ENCODE results near the gene STAC.

STAC gene

GRCh38 chr3:36380221-36381031 lies at the start of gene STAC:
TSS of gene STAC (plus strand) at chr3:36380504. CDS start at chr3:36380644, 140 bp downstream.
- no peak for DNase-seq (ENCODE audit: low read depth, low spot score)

- no peak for DNase-seq (ENCODE audit: low read depth, low spot score)
Observed at GRCh38 chr3:36332139-36332538, 48.2 kb upstream of the STAC start.

- DNase-seq (ENCODE audit: low read depth, low spot score), result no peak
Observed at GRCh38 chr3:36362216-36362615, 18.1 kb upstream of the STAC start.

- no peak for DNase-seq (ENCODE audit: low read depth, low spot score)
Observed at GRCh38 chr3:36362973-36363372, 17.3 kb upstream of the STAC start.

- DNase-seq (ENCODE audit: low read depth, low spot score), result no peak
Observed at GRCh38 chr3:36364260-36364659, 16.0 kb upstream of the STAC start.

- no peak for DNase-seq (ENCODE audit: low read depth, low spot score)
Observed at GRCh38 chr3:36365829-36366228, 14.5 kb upstream of the STAC start.

GRCh38 chr3:36366308-36366707 lies 14.0 kb upstream of the STAC start:
- DNase-seq (ENCODE audit: low read depth, low spot score), result no peak

GRCh38 chr3:36367912-36368573 lies 12.3 kb upstream of the STAC start:
- no peak for DNase-seq (ENCODE audit: low read depth, low spot score)

GRCh38 chr3:36372534-36372935 lies 7.8 kb upstream of the STAC start:
- DNase-seq (ENCODE audit: low read depth, low spot score), result no peak

GRCh38 chr3:36373084-36373483 lies 7.2 kb upstream of the STAC start:
- no peak for DNase-seq (ENCODE audit: low read depth, low spot score)

GRCh38 chr3:36373666-36374065 lies 6.6 kb upstream of the STAC start:
- DNase-seq (ENCODE audit: low read depth, low spot score), result no peak

- DNase-seq (ENCODE audit: low read depth, low spot score), result no peak
Observed at GRCh38 chr3:36379872-36380220, 458 bp upstream of the STAC start.

GRCh38 chr3:36381311-36381956 lies 1.1 kb downstream of the STAC start:
- DNase-seq (ENCODE audit: low read depth, low spot score), result no peak

GRCh38 chr3:36393563-36393962 lies 13.3 kb downstream of the STAC start:
- DNase-seq (ENCODE audit: low read depth, low spot score), result no peak

- no peak for DNase-seq (ENCODE audit: low read depth, low spot score)
Observed at GRCh38 chr3:36394176-36394575, 13.9 kb downstream of the STAC start.

GRCh38 chr3:36397841-36398240 lies 17.5 kb downstream of the STAC start:
- DNase-seq (ENCODE audit: low read depth, low spot score), result no peak

- no peak for DNase-seq (ENCODE audit: low read depth, low spot score)
Observed at GRCh38 chr3:36399933-36400332, 19.6 kb downstream of the STAC start.

GRCh38 chr3:36401056-36401455 lies 20.8 kb downstream of the STAC start:
- DNase-seq (ENCODE audit: low read depth, low spot score), result no peak

GRCh38 chr3:36403661-36404060 lies 23.4 kb downstream of the STAC start:
- DNase-seq (ENCODE audit: low read depth, low spot score), result no peak

- no peak for DNase-seq (ENCODE audit: low read depth, low spot score)
Observed at GRCh38 chr3:36405190-36405589, 24.9 kb downstream of the STAC start.

- no peak for DNase-seq (ENCODE audit: low read depth, low spot score)
Observed at GRCh38 chr3:36408146-36408545, 27.8 kb downstream of the STAC start.

GRCh38 chr3:36409862-36410261 lies 29.6 kb downstream of the STAC start:
- DNase-seq (ENCODE audit: low read depth, low spot score), result no peak

GRCh38 chr3:36411587-36411986 lies 31.3 kb downstream of the STAC start:
- DNase-seq (ENCODE audit: low read depth, low spot score), result no peak
